Skeletal muscle tissue (tissue), 5 donors: ENCODE measurements around the gene IFI35. TPM values are rescaled to one million over a fixed set of nuclear protein-coding genes. Genes with fewer than 3 reads are reported as not detected.
"Not testable (repeated sequence)": the region's sequence is repeated elsewhere in the genome, so short reads cannot be mapped to it uniquely, and the experiment has no call there.

Experiments
- H3K27ac ChIP-seq: one replicate; pipeline ENCODE4 v1.7.0; 2013; ENCODE audit warnings: mild to moderate bottlenecking, low read depth, low read length, inconsistent platforms
- H3K27me3 ChIP-seq, 3 donors: one replicate each; pipeline ENCODE4 v1.7.0; 2013; ENCODE audit warnings: low read length in 3 of 3; ENCODE audit not compliant: control insufficient read depth in 3 of 3, insufficient read depth in 3 of 3
- H3K36me3 ChIP-seq, 3 donors: one replicate each; pipeline ENCODE4 v1.7.0; 2013; ENCODE audit warnings: low read length in 3 of 3; ENCODE audit not compliant: control insufficient read depth in 3 of 3, insufficient read depth in 3 of 3
- H3K4me1 ChIP-seq, 3 donors: one replicate each; pipeline ENCODE4 v1.7.0; 2013; ENCODE audit warnings: low read length in 3 of 3, mild to moderate bottlenecking in 3 of 3; ENCODE audit not compliant: control insufficient read depth in 3 of 3, insufficient read depth in 3 of 3
- H3K4me3 ChIP-seq, 3 donors: one replicate each; pipeline ENCODE4 v1.7.0; 2013; ENCODE audit warnings: low read length in 3 of 3
- H3K9ac ChIP-seq, 3 donors: one replicate each; pipeline ENCODE4 v1.7.0; 2013; ENCODE audit warnings: low read length in 3 of 3, mild to moderate bottlenecking in 3 of 3, moderate library complexity in 2 of 3, low read depth in 1 of 3
- H3K9me3 ChIP-seq, 3 donors: one replicate each; pipeline ENCODE4 v1.7.0; 2013; ENCODE audit warnings: low read length in 3 of 3; ENCODE audit not compliant: control insufficient read depth in 3 of 3
- small RNA-seq: library from RNA; depleted of rRNA; stranded (forward); fragments of <200 nt; gene quantifications from one replicate; pipeline ENCODE3, GENCODE V24; 2014
- total RNA-seq: library from RNA; depleted of rRNA; stranded (reverse); fragments of >200 nt; gene quantifications from one replicate; pipeline ENCODE4 v1.2.3, GENCODE V29; 2014
- donor health status: Osteomylitis.

The IFI35 gene
- total RNA-seq, 1 donor from 2014 or later = 11.5 TPM

GRCh38 chr17:43053008-43053407, 46.4 kb downstream of the IFI35 start:
- not testable (repeated sequence) for H3K27ac ChIP-seq, H3K4me1 ChIP-seq, H3K4me3 ChIP-seq, H3K9me3 ChIP-seq, H3K27me3 ChIP-seq, H3K9ac ChIP-seq
- peaks cover 2 to 12% (median 12%) of the 10 kb centered on the region in 3 donors for H3K36me3 ChIP-seq

DNA sequence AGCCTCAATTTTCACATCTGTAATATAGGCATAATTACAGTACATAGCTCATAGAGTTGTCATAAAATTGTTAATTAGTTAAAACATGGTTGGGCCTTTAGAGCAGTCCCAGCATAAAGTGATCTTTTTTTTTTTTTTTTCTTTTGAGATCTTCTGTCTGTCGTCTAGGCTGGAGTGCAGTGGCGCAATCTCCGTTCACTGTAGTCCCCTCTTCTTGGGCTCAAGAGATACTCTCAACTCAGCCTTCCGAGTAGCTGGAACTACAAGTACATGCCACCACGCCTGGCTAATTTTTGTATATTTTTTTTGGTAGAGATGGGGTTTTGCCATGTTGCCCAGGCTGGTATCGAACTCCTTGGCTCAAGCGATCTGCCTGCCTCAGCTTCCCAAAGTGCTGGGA, 49.5 kb downstream of the IFI35 start:
- Histone ChIP-seq H3K4me3 (no peak overlapping the region), H3K27ac (no peak overlapping the region), H3K9me3 (no peaks in the 10 kb centered on the region), H3K36me3 (peaks cover 2 to 8% (median 8%) of the 10 kb centered on the region in 3 donors), H3K9ac (no peak overlapping the region), H3K4me1 (no peaks in the 10 kb centered on the region), H3K27me3 (no peaks in the 10 kb centered on the region)

- Histone ChIP-seq H3K36me3 (peaks cover 0 to 5% (median 0%) of the 10 kb centered on the region in 3 donors), H3K27me3 (no peaks in the 10 kb centered on the region), H3K27ac (no peak overlapping the region), H3K4me1 (no peaks in the 10 kb centered on the region), H3K9ac (no peak overlapping the region), H3K9me3 (no peaks in the 10 kb centered on the region), H3K4me3 (no peak overlapping the region)
Measured at GRCh38 chr17:43062984-43063638, 56.5 kb downstream of the IFI35 start.

Small RNA genes lying within 50 kb of the gene (small RNA-seq; reads per million reads assigned to genes)
- not detected for gene AARSD1

Other genes with a start within 250 kb of the IFI35 start
- 16.2 TPM for gene RAMP2, start 245.6 kb upstream of the IFI35 start, total RNA-seq
- gene VPS25, start 233.3 kb upstream of the IFI35 start, total RNA-seq = 38.6 TPM
- not detected for gene WNK4, start 226.2 kb upstream of the IFI35 start, total RNA-seq
- 99.2 TPM for gene COA3, start 208.1 kb upstream of the IFI35 start, total RNA-seq
- 1.0 TPM for gene CNTD1, start 207.9 kb upstream of the IFI35 start, total RNA-seq
- gene BECN1, start 182.5 kb upstream of the IFI35 start, total RNA-seq = 44.9 TPM
- 31.8 TPM for gene PSME3, start 173.4 kb upstream of the IFI35 start, total RNA-seq
- gene AOC2, start 162.2 kb upstream of the IFI35 start, total RNA-seq = 0.52 TPM
- 16.2 TPM for gene AOC3, start 155.6 kb upstream of the IFI35 start, total RNA-seq
- gene G6PC1, start 106.0 kb upstream of the IFI35 start, total RNA-seq = not detected
- 31.8 TPM for gene AARSD1, start 42.3 kb upstream of the IFI35 start, total RNA-seq
- 28.2 TPM for gene PTGES3L, start 26.7 kb upstream of the IFI35 start, total RNA-seq
- 6.8 TPM for gene RUNDC1, start 26.2 kb upstream of the IFI35 start, total RNA-seq
- 1,695 TPM for gene RPL27, start 8.4 kb upstream of the IFI35 start, total RNA-seq
- 40.2 TPM for gene VAT1, start 15.6 kb downstream of the IFI35 start, total RNA-seq
- under 0.01 TPM for gene RND2, start 18.4 kb downstream of the IFI35 start, total RNA-seq
- 17.2 TPM for gene BRCA1, start 118.6 kb downstream of the IFI35 start, total RNA-seq
- gene NBR1, start 164.4 kb downstream of the IFI35 start, total RNA-seq = 56.9 TPM
- 5.2 TPM for gene TMEM106A, start 205.1 kb downstream of the IFI35 start, total RNA-seq
- gene CCDC200, start 221.8 kb downstream of the IFI35 start, total RNA-seq = not detected
- not detected for gene RNU2-1, start 227.2 kb downstream of the IFI35 start, total RNA-seq